Measurements from ENCODE around the gene ISX. TPM values are rescaled to one million over a fixed set of nuclear protein-coding genes. Genes with fewer than 3 reads are reported as not detected.

ISX gene
- not detected in 2 replicates for total RNA-seq (2022)
- not detected for Bru-seq, nascent RNA
- BruChase-seq, experiment 1, labeled RNA remaining after a 6-hour chase, result not detected
- BruChase-seq, experiment 2, labeled RNA remaining after a 2-hour chase, result not detected
- long read RNA-seq, result 0 reads

- Mint-ChIP-seq H3K9me3 (ENCODE audit: unreplicated experiment) (peaks cover 40% of the 10 kb centered on the region), H3K4me3 (ENCODE audit: unreplicated experiment) (no peak within 1 kb of the TSS), H3K27ac (ENCODE audit: low read depth, unreplicated experiment) (no peak within 1 kb of the TSS), H3K36me3 (ENCODE audit: insufficient read depth, unreplicated experiment) (no peaks in the 10 kb centered on the region), H3K27me3 (ENCODE audit: insufficient read depth, unreplicated experiment) (no peaks in the 10 kb centered on the region), H3K4me1 (ENCODE audit: insufficient read depth, unreplicated experiment) (no peaks in the 10 kb centered on the region)
- BruUV-seq (replicated peaks), result no TSS peak
- no peak for DNase-seq (ENCODE audit: unreplicated experiment)
- no peak for TF ChIP-seq CTCF (IDR thresholded peaks at IDR 0.05; ENCODE audit: unreplicated experiment)
- CTCF ChIA-PET, result no interaction called here
- intact Hi-C loops (cut with micrococcal nuclease), result no loop called here
- POLR2A ChIA-PET, result no interaction called here
Observed at GRCh38 chr22:35065796-35066218, at the start of gene ISX. Gene ISX, plus strand, starts transcription at chr22:35066158. Its CDS starts 930 bp downstream, at chr22:35067088.

GRCh38 chr22:35016909-35017308 is 49.0 kb upstream of the ISX start:
- Mint-ChIP-seq H3K36me3 (ENCODE audit: insufficient read depth, unreplicated experiment) (no peaks in the 10 kb centered on the region), H3K27me3 (ENCODE audit: insufficient read depth, unreplicated experiment) (no peaks in the 10 kb centered on the region), H3K9me3 (ENCODE audit: unreplicated experiment) (peaks cover 25% of the 10 kb centered on the region), H3K27ac (ENCODE audit: low read depth, unreplicated experiment) (no peak overlapping the region), H3K4me3 (ENCODE audit: unreplicated experiment) (no peak overlapping the region), H3K4me1 (ENCODE audit: insufficient read depth, unreplicated experiment) (no peaks in the 10 kb centered on the region)
- intact Hi-C loops (cut with micrococcal nuclease), result no loop called here
- ChIA-PET POLR2A (no interaction called here), CTCF (no interaction called here)
- no TSS peak for BruUV-seq (replicated peaks)
- TF ChIP-seq CTCF (IDR thresholded peaks at IDR 0.05; ENCODE audit: unreplicated experiment), result no peak
- no peak for DNase-seq (ENCODE audit: unreplicated experiment)

GRCh38 chr22:35018995-35019394 is 47.0 kb upstream of the ISX start:
- POLR2A ChIA-PET, result no interaction called here
- H3K9me3 Mint-ChIP-seq (ENCODE audit: unreplicated experiment), result peaks cover 27% of the 10 kb centered on the region
- intact Hi-C loops (cut with micrococcal nuclease), result no loop called here
- no TSS peak for BruUV-seq (replicated peaks)
- no peak for TF ChIP-seq CTCF (IDR thresholded peaks at IDR 0.05; ENCODE audit: unreplicated experiment)
- CTCF ChIA-PET, result interaction anchor here (0.6 kb wide), 2 partner anchors 8 to 27 kb away, joined by 4 read pairs; no protein-coding TSS in a partner anchor
- H3K27me3 Mint-ChIP-seq (ENCODE audit: insufficient read depth, unreplicated experiment), result no peaks in the 10 kb centered on the region
- no peak overlapping the region for H3K4me3 Mint-ChIP-seq (ENCODE audit: unreplicated experiment)
- no peaks in the 10 kb centered on the region for H3K36me3 Mint-ChIP-seq (ENCODE audit: insufficient read depth, unreplicated experiment)
- H3K4me1 Mint-ChIP-seq (ENCODE audit: insufficient read depth, unreplicated experiment), result no peaks in the 10 kb centered on the region
- no peak for DNase-seq (ENCODE audit: unreplicated experiment)
- no peak overlapping the region for H3K27ac Mint-ChIP-seq (ENCODE audit: low read depth, unreplicated experiment)

- no TSS peak for BruUV-seq (replicated peaks)
- POLR2A ChIA-PET, result no interaction called here
- intact Hi-C loops (cut with micrococcal nuclease), result no loop called here
- peaks cover 4% of the 10 kb centered on the region for H3K36me3 Mint-ChIP-seq (ENCODE audit: insufficient read depth, unreplicated experiment)
- H3K27ac Mint-ChIP-seq (ENCODE audit: low read depth, unreplicated experiment), result no peak overlapping the region
- no peaks in the 10 kb centered on the region for H3K4me1 Mint-ChIP-seq (ENCODE audit: insufficient read depth, unreplicated experiment)
- H3K9me3 Mint-ChIP-seq (ENCODE audit: unreplicated experiment), result peaks cover 32% of the 10 kb centered on the region
- no peak overlapping the region for H3K4me3 Mint-ChIP-seq (ENCODE audit: unreplicated experiment)
- no peak for TF ChIP-seq CTCF (IDR thresholded peaks at IDR 0.05; ENCODE audit: unreplicated experiment)
- H3K27me3 Mint-ChIP-seq (ENCODE audit: insufficient read depth, unreplicated experiment), result no peaks in the 10 kb centered on the region
- CTCF ChIA-PET, result no interaction called here
- DNase-seq (ENCODE audit: unreplicated experiment), result no peak
Observed at GRCh38 chr22:35020517-35020916, 45.4 kb upstream of the ISX start.

All from MCF 10A (cell line).